Dendritic cell treated with granulocyte-macrophage colony-stimulating factor and Interleukin-4, amounts not matched to agents 40 ng/mL and 50 ng/mL, for 4 days (primary cell): Measurements from ENCODE around the gene BTN1A1.

Experiments
- H3K27ac Mint-ChIP-seq: one replicate; pipeline ENCODE4 v1.8.0; 2022; ENCODE audit warnings: mild to moderate bottlenecking, mixed read lengths
- H3K27me3 Mint-ChIP-seq: one replicate; pipeline ENCODE4 v1.8.0; 2022; ENCODE audit warnings: mild to moderate bottlenecking, mixed read lengths
- H3K36me3 Mint-ChIP-seq: one replicate; pipeline ENCODE4 v1.8.0; 2022; ENCODE audit warnings: low read depth, mixed read lengths
- H3K4me1 Mint-ChIP-seq: one replicate; pipeline ENCODE4 v1.8.0; 2022; ENCODE audit warnings: low read depth, mixed read lengths
- H3K4me3 Mint-ChIP-seq: one replicate; pipeline ENCODE4 v1.8.0; 2022; ENCODE audit warnings: mild to moderate bottlenecking, moderate library complexity, mixed read lengths
- H3K9me3 Mint-ChIP-seq: one replicate; pipeline ENCODE4 v1.8.0; 2022; ENCODE audit warnings: mixed read lengths
- intact Hi-C: fragments of 100-400 bp; cut with micrococcal nuclease; formaldehyde crosslinking; loops from one replicate; pipeline ENCODE4 v1.15.0; 2022

The BTN1A1 gene

DNA sequence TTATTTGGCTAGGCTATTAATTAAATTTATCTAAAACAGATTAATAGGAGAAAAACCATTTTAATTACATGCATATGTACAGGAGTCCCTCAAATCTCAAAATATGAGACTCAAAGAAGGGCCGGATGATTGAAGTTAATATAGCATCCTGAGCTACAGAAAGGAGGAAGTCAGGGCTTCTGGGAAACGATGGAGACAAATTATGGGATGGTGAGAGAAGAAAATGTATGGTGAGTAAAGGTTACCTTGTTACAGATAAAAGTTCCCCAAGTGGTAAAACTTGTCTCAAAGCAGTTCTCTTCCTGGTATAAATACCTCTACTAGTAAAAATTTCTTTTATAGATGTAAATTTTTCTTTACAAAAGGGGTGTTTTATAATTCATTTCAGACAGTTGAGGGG is 15.9 kb upstream of the BTN1A1 start:
- H3K27ac Mint-ChIP-seq: no peak overlapping the region
- H3K4me3 Mint-ChIP-seq: no peak overlapping the region

GRCh38 chr6:26485112-26485780 is 14.9 kb upstream of the BTN1A1 start:
- intact Hi-C loops: no loop called here
- Mint-ChIP-seq H3K4me3 (no peak overlapping the region), H3K27me3 (no peaks in the 10 kb centered on the region), H3K9me3 (peaks cover 9% of the 10 kb centered on the region), H3K4me1 (peaks cover 27% of the 10 kb centered on the region), H3K27ac (peak overlapping the region; percentile 7), H3K36me3 (no peaks in the 10 kb centered on the region)

More for the DNA sequence above, 15.9 kb upstream of the BTN1A1 start:
- Mint-ChIP-seq H3K27me3 (no peaks in the 10 kb centered on the region), H3K9me3 (peaks cover 9% of the 10 kb centered on the region), H3K4me1 (peaks cover 30% of the 10 kb centered on the region), H3K36me3 (no peaks in the 10 kb centered on the region)
- intact Hi-C loops: no loop called here

DNA sequence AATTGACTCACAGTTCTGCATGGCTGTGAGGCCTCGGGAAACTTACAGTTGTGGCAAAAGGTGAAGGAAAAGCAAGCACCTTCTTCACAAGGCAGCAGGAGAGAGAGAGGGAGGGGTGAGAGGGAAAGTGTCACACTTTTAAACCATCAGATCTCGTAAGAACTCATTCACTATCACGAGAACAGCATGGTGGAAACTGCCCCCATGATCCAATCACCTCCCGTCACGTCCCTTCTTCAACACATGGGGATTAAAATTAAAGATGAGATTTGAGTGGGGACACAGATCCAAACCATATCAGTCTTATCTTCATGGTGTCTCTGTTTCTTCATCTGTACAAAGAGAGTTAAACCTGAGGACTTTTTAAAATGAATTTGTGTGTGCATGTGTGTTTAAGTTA is 13.7 kb upstream of the BTN1A1 start:
- Mint-ChIP-seq H3K36me3 (no peaks in the 10 kb centered on the region), H3K27me3 (no peaks in the 10 kb centered on the region), H3K4me3 (no peak overlapping the region), H3K4me1 (peaks cover 24% of the 10 kb centered on the region), H3K27ac (no peak overlapping the region), H3K9me3 (peaks cover 9% of the 10 kb centered on the region)
- intact Hi-C loops: no loop called here

DNA sequence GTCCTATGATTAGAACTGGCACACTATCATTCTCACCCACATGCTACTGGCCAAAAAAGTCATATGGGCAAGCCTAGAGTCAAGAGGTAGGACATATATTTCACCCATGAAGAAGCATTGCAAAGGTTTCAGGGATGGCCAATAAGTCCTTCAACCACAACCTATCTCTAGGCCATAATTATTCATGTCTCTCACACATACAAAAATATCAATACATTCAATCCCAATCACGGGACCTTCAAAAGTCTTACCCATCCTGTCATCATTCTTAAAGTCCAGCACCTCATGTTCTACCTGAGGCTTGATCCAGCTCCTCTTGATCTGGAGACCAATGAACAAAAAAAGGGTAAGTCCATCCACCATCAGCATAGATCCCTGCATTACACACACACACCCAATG is 12.6 kb upstream of the BTN1A1 start:
- Mint-ChIP-seq H3K27me3 (no peaks in the 10 kb centered on the region), H3K4me3 (no peak overlapping the region), H3K9me3 (peaks cover 9% of the 10 kb centered on the region), H3K4me1 (peaks cover 22% of the 10 kb centered on the region), H3K27ac (no peak overlapping the region), H3K36me3 (no peaks in the 10 kb centered on the region)
- intact Hi-C loops: no loop called here

DNA sequence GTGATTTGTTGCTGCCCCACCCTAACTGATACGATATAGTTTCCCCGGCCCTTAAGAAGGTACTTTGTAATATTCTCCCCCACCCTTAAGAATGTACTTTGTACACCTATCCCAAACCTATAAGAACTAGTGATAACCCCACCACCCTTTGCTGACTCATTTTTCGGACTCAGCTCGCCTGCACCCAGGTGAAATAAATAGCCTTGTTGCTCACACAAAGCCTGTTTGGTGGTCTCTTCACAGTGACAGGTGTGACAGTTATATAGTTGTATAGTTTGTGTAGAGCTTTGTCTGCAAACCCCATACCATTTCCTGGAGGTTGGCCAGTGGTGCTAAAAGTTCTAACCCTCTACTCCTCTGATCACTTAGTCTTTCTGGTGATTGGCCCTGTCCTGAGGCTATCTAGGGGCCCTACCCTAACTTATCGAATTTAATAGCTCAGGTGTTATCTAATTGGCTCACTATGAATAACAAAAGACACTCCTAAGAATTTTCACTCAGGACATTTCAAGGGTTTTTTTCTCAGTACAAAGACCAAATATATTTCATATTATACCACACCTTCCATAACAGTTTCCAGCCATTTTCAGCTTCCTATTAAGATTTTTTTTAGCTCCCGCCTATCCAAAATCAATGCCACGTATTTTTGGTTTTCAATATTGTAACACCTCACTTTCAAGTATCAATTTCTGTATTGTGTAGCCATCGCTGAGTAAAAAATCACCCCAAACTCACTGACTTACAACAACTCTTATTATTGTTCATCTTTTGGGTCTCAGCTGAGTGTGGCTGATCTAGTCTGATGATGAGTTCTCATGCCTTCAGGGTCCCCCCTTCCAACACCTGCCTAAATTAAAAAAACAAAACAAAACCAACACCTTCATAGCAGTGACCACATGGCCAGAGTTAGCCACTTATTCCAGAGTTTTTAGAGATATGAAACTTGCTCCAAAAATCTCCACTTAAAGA is 9.8 kb upstream of the BTN1A1 start:
- peak overlapping the region; percentile 32 for H3K27ac Mint-ChIP-seq
- no peaks in the 10 kb centered on the region for H3K36me3 Mint-ChIP-seq
- peaks cover 7% of the 10 kb centered on the region for H3K27me3 Mint-ChIP-seq
- peaks cover 9% of the 10 kb centered on the region for H3K9me3 Mint-ChIP-seq
- peaks cover 38% of the 10 kb centered on the region for H3K4me1 Mint-ChIP-seq
- intact Hi-C loops: loop anchor here (5.0 kb wide), 1 partner anchor 148 kb away; no protein-coding TSS in a partner anchor
- no peak overlapping the region for H3K4me3 Mint-ChIP-seq

DNA sequence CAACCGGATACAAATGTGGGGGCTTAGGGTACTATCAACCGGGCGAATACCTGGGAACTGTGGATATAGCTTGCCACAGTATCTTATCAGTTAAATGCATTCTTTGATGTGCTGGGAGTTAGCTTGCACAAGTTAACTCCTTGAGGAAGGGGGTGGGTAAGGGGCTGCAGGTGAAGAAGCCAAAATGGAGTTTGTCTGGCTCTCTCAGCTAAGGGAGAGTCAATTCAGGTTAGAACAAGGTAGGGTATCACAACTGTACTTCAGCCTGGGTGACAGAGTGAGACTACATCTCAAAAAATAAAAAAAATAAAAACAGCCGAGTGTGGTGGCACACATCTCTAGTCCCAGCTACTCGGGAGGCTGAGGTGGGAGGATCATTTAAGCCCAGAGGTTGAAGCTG is 8.5 kb upstream of the BTN1A1 start:
- Mint-ChIP-seq H3K4me3 (no peak overlapping the region), H3K4me1 (peaks cover 36% of the 10 kb centered on the region), H3K9me3 (peaks cover 9% of the 10 kb centered on the region), H3K27ac (no peak overlapping the region), H3K36me3 (no peaks in the 10 kb centered on the region), H3K27me3 (peaks cover 7% of the 10 kb centered on the region)
- intact Hi-C loops: loop anchor here (5.0 kb wide), 1 partner anchor 149 kb away; no protein-coding TSS in a partner anchor

GRCh38 chr6:26493258-26493657 is 6.8 kb upstream of the BTN1A1 start:
- Mint-ChIP-seq H3K4me3 (no peak overlapping the region), H3K9me3 (no peaks in the 10 kb centered on the region), H3K4me1 (peaks cover 52% of the 10 kb centered on the region), H3K27ac (peak overlapping the region; percentile 3), H3K27me3 (peaks cover 7% of the 10 kb centered on the region), H3K36me3 (no peaks in the 10 kb centered on the region)
- intact Hi-C loops: loop anchor here (5.0 kb wide), 1 partner anchor 151 kb away; no protein-coding TSS in a partner anchor

DNA sequence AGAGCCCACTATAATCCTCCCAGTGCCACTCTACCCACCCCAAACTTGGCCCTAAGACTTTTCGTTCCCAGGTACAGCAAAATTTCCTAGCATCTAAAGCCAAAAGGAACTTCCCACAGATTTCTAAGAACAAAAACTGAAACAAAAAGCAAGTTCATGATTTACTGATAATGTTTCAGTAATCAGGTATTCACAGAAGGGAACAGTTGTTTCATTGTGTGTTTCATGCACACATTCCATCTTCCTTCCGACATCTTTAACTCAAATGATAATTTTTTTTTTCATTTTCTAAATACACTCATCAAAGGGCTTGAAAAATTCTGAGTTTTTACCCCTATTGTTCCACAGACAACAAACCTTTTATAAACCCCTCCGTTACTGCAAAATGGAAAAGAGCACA is 6.0 kb upstream of the BTN1A1 start:
- no peak overlapping the region for H3K4me3 Mint-ChIP-seq
- intact Hi-C loops: loop anchor here (5.0 kb wide), 1 partner anchor 152 kb away; no protein-coding TSS in a partner anchor
- no peaks in the 10 kb centered on the region for H3K9me3 Mint-ChIP-seq
- H3K36me3 Mint-ChIP-seq: no peaks in the 10 kb centered on the region
- peaks cover 7% of the 10 kb centered on the region for H3K27me3 Mint-ChIP-seq
- peaks cover 55% of the 10 kb centered on the region for H3K4me1 Mint-ChIP-seq
- peak overlapping the region; percentile 3 for H3K27ac Mint-ChIP-seq

DNA sequence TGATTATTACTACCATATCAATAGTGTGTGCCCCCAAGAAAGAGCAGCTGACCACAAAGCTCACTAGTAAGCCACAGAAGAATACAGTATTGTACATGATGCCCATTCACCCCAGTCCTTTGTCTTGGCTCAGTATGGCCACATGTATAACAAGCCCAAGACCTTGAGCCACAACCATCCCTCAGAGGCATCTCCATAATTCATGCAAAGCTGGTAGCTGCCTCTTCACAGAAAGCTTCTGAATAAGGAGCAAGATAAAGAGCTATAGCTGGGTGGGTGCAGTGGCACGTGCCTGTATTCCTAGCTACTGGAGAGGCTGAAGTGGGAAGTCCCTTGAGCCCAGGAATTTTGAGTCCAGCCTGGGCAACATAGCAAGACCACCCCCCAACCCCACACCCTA is 4.8 kb upstream of the BTN1A1 start:
- peaks cover 13% of the 10 kb centered on the region for H3K27me3 Mint-ChIP-seq
- peaks cover 49% of the 10 kb centered on the region for H3K4me1 Mint-ChIP-seq
- no peaks in the 10 kb centered on the region for H3K9me3 Mint-ChIP-seq
- H3K4me3 Mint-ChIP-seq: no peak overlapping the region
- H3K36me3 Mint-ChIP-seq: no peaks in the 10 kb centered on the region
- H3K27ac Mint-ChIP-seq: no peak overlapping the region
- intact Hi-C loops: no loop called here

- peaks cover 32% of the 10 kb centered on the region for H3K27me3 Mint-ChIP-seq
Observed at GRCh38 chr6:26497610-26498009, 2.5 kb upstream of the BTN1A1 start.

GRCh38 chr6:26501482-26501986 is 1.4 kb downstream of the BTN1A1 start:
- intact Hi-C loops: no loop called here
- H3K4me1 Mint-ChIP-seq: peaks cover 37% of the 10 kb centered on the region
- no peaks in the 10 kb centered on the region for H3K36me3 Mint-ChIP-seq
- no peaks in the 10 kb centered on the region for H3K9me3 Mint-ChIP-seq
- H3K27me3 Mint-ChIP-seq: peaks cover 34% of the 10 kb centered on the region
- peak overlapping the region; percentile 7 for H3K27ac Mint-ChIP-seq
- H3K4me3 Mint-ChIP-seq: peak overlapping the region; percentile 61

More at GRCh38 chr6:26497610-26498009, 2.5 kb upstream of the BTN1A1 start:
- Mint-ChIP-seq H3K27ac (no peak overlapping the region), H3K4me1 (peaks cover 52% of the 10 kb centered on the region), H3K36me3 (no peaks in the 10 kb centered on the region), H3K9me3 (no peaks in the 10 kb centered on the region), H3K4me3 (no peak overlapping the region)
- intact Hi-C loops: no loop called here

DNA sequence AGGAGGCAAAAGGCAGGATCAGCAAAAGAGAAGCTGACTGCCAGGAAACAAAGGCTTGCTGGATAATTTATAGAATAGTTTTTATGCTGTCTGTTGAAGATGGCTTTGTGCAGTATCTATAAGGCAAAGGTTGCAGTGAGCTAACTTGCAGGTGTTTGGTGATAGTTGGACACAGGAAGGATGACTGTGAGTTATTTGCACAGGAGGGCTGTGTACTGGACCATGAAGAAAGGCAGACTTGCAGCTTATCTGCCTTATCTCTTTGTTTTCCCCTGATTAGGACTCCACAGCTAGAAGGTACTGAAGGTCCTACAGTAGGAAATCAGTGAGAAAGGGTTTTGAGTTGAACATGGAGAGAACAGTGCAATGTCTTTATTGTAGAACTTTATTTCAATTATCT is 2.1 kb downstream of the BTN1A1 start:
- no peaks in the 10 kb centered on the region for H3K9me3 Mint-ChIP-seq
- H3K27ac Mint-ChIP-seq: no peak overlapping the region
- peaks cover 30% of the 10 kb centered on the region for H3K4me1 Mint-ChIP-seq
- intact Hi-C loops: no loop called here
- peaks cover 34% of the 10 kb centered on the region for H3K27me3 Mint-ChIP-seq
- H3K4me3 Mint-ChIP-seq: no peak overlapping the region
- H3K36me3 Mint-ChIP-seq: no peaks in the 10 kb centered on the region

GRCh38 chr6:26502626-26503025 is 2.5 kb downstream of the BTN1A1 start:
- intact Hi-C loops: no loop called here
- no peaks in the 10 kb centered on the region for H3K36me3 Mint-ChIP-seq
- H3K27me3 Mint-ChIP-seq: peaks cover 34% of the 10 kb centered on the region
- H3K27ac Mint-ChIP-seq: no peak overlapping the region
- no peaks in the 10 kb centered on the region for H3K9me3 Mint-ChIP-seq
- H3K4me1 Mint-ChIP-seq: peaks cover 26% of the 10 kb centered on the region
- H3K4me3 Mint-ChIP-seq: no peak overlapping the region

DNA sequence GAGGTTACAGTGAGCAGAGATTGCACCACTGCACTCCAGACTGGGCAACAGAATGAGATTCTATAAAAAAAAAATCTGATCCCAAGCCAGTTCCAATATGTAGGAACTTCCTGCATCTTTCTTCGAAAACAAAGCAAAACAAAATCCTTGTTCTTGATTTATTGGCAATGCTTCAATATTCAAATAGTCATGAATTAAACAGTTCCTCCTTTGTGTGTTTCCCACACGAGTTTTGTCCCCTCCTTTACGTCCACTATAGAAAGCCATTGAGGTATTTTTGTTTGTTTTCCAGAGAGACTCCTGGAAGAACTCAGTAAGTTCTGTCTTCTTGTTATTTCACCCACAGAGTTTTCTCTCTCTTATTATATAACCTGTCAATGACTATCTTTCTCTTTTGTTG is 7.6 kb downstream of the BTN1A1 start:
- H3K4me1 Mint-ChIP-seq: peaks cover 7% of the 10 kb centered on the region
- peaks cover 15% of the 10 kb centered on the region for H3K27me3 Mint-ChIP-seq
- H3K27ac Mint-ChIP-seq: no peak overlapping the region
- no peak overlapping the region for H3K4me3 Mint-ChIP-seq
- H3K9me3 Mint-ChIP-seq: no peaks in the 10 kb centered on the region
- intact Hi-C loops: no loop called here
- H3K36me3 Mint-ChIP-seq: no peaks in the 10 kb centered on the region
